Left ventricle myocardium superior (tissue), 1 donor: ENCODE measurements around the gene TOGARAM2. TPM values are rescaled to one million over a fixed set of nuclear protein-coding genes. Genes with fewer than 3 reads are reported as not detected.
"Not testable (repeated sequence)": the region's sequence is repeated elsewhere in the genome, so short reads cannot be mapped to it uniquely, and the experiment has no call there.

Experiments
- ATAC-seq: fragments of 200-7000 bp; cut with Tn5 transposase; one replicate; pipeline ENCODE4 v1.9.1; 2020; ENCODE audit warnings: mild to moderate bottlenecking, moderate library complexity
- DNase-seq: peaks from one replicate; pipeline ENCODE4 v3.0.0-alpha.2; 2020
- intact Hi-C: fragments of 100-400 bp; cut with micrococcal nuclease; formaldehyde crosslinking; loops from one replicate; pipeline ENCODE4 v1.11.0; 2022
- total RNA-seq: library from RNA; stranded (reverse); fragmentation: NEBNext Ultra II Directional; extraction: Animal tissue kit (Norgen Biotek cat#: 25700); gene quantifications from one replicate; pipeline ENCODE4 v1.2.1, GENCODE V29; 2021
- donor health status: DM: no; HTN: yes; CAD: no; lungs with severe emphysema.

Gene TOGARAM2
- total RNA-seq, 1 donor from 2014 or later: 43.9 TPM

GRCh38 chr2:29082804-29083495 lies 101.9 kb downstream of the TOGARAM2 start:
- intact Hi-C loops: no loop called here
- ATAC-seq (no peak), DNase-seq (no peak)

GRCh38 chr2:29084554-29084953 lies 103.5 kb downstream of the TOGARAM2 start:
- DNase-seq (no peak), ATAC-seq (no peak)
- intact Hi-C loops: no loop called here

- DNase-seq, intact Hi-C loops, ATAC-seq: not testable (repeated sequence)
These were observed 109.2 kb downstream of the TOGARAM2 start for GRCh38 chr2:29090311-29090710.

GRCh38 chr2:29096969-29097368 lies 115.9 kb downstream of the TOGARAM2 start:
- intact Hi-C loops: no loop called here
- DNase-seq (no peak), ATAC-seq (no peak)

GRCh38 chr2:29097569-29097968 lies 116.5 kb downstream of the TOGARAM2 start:
- ATAC-seq: no peak
- no peak for DNase-seq
- intact Hi-C loops: no loop called here

GRCh38 chr2:29100564-29100963 lies 119.5 kb downstream of the TOGARAM2 start:
- no peak for DNase-seq
- ATAC-seq: no peak
- intact Hi-C loops: no loop called here

Other genes with a start within 250 kb of the TOGARAM2 start
- 434 TPM for gene PPP1CB, start 229.5 kb upstream of the TOGARAM2 start, total RNA-seq
- gene SPDYA, start 170.5 kb upstream of the TOGARAM2 start, total RNA-seq: 0.15 TPM
- 24.7 TPM for gene TRMT61B, start 111.0 kb upstream of the TOGARAM2 start, total RNA-seq
- 18.0 TPM for gene WDR43, start 86.6 kb upstream of the TOGARAM2 start, total RNA-seq
- 0.84 TPM for gene PCARE, start 93.2 kb downstream of the TOGARAM2 start, total RNA-seq
- 31.4 TPM for gene CLIP4, start 134.1 kb downstream of the TOGARAM2 start, total RNA-seq